GM10847 (cell line): ENCODE measurements around the gene MYO3B.

ENCODE experiments used
- POLR2A ChIP-seq: IDR thresholded peaks from 2 replicates; pipeline ENCODE4 v1.6.1; 2011; ENCODE audit not compliant: insufficient read length; ENCODE audit errors: extremely low read depth

Gene MYO3B

DNA sequence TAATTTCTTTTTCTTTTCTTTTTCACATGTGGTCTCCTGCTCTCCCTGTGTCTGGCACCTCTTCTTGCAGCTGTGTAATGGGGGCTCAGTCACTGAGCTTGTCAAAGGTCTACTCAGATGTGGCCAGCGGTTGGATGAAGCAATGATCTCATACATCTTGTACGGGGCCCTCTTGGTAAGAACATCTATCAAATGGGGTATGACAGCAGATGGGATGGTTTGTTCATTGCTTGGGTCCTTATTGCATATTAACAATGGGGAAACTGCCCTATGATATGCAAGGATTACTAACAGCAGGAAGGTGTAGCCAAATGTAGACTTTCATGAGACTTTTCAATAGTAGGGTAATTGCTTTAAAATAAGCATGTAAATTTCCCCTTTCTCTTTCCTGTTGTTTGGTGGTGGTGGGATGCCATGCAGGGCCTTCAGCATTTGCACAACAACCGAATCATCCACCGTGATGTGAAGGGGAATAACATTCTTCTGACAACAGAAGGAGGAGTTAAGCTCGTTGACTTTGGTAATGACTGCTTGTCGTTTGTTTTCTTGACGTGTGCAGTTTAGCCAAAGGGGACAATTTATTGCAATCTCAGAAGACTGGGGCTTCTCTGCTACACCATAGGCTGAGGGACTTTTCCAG lies 36.5 kb downstream of the MYO3B start:
- TF ChIP-seq POLR2A, result no peak

DNA sequence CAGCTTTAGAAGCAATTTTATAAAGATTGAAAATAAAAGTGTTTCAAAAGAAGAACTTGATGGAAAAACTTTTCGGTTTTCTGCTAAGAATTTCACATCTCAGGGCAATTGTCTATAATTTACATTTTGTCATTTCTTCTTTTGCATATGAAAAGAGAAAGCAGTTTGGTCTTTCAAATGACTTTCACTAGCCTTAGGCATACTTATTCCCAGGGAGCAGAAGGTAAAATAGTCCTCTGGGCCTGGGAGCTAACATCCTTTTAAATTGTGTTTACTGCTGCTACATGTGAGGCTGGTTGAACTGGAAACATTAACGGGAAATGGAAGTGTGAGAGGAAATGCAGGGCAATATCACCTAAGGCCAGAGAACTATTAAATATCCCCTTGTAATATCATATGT lies 37.1 kb downstream of the MYO3B start:
- TF ChIP-seq POLR2A, result no peak

DNA sequence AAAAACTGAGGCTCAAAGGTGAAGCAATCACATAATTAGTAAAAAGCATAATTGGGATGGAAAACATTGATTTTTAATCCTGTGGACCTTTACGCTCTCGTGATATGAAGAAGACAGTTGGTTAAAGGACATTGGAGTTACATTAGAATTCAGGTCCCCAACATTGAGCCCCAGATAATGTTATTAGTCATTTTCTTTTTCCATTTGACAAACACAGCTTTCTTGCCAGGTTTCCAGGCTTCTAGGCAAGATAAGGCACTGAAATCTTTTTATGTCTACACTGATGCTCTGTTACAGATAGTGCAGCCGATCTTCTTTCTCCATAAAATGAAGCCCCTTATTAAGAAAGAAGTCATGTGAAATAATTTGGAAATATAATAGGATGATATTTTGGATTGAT lies 38.5 kb downstream of the MYO3B start:
- no peak for TF ChIP-seq POLR2A

DNA sequence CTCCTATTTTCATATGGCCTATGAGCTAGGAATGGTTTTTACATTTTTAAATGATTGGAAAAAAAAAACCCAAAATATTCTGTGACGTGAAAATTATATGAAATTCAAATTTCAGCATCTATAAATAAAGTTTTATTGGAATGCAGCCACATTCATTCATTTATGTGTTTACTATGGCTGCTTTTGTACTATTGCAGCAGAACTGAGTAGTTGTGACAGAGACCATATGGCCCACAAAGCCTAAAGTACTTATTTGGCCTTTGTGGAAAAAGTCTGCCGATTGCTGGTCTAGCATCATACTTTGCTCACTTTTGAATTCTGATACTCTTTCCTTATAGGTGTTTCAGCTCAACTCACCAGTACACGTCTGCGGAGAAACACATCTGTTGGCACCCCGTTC lies 39.0 kb downstream of the MYO3B start:
- no peak for TF ChIP-seq POLR2A

DNA sequence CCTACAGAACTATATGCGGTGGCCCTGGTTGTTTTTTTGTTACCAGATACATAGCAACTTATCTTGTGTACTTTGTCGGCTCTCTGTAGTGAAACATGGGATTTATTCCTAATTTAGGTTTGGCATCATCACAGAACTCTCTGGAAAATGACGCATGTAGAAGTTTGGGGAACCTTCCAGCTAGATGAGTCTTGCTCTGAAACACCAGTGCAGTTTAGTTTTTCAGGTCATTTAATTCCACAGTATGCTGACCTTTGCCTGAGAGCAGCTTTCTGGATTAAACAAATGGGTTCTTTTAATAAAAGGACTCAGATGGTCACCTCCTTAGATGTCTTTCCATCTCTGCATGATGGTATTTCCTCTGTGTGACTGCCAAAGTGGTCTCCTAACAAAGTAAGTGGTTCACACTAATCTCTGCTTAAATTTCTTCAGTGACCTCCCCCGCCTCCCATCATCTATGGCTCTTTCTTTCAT lies 39.9 kb downstream of the MYO3B start:
- no peak for TF ChIP-seq POLR2A

DNA sequence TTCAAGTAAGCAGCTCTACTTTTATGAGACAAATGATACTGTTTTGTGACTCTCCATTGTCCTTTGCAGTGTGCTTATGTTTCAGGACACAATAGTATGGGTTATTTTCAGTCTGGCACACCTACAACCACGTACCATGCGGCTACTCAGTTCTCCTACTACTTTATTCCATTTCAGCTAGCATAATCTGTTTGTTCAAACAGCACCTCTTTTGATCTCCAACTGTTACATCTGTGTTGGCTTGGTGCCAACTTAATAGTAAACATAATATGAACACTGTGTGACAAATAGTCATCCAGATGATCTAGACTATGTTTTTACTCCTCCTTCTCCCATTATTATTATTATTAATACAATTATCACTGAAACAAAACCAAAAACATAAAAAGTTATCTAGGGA lies 40.5 kb downstream of the MYO3B start:
- no peak for TF ChIP-seq POLR2A

DNA sequence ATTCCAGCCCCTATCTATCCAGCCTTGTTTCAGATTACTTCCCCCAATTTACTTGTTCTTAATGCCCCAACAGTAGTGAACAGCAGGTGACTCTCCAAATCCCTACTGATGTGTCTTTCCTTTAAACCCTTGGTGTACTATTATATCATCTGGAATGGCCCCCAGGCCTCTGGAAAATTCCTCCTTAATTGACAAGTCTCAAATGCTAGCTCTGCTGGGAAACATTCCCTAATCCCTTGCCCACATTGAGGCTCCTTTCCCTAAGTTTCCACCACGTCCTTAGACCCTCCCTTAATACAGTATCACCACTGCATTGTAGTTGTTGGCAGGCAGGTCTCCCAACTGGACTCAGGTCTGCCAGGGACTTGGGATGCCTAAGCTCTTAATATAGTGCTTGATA lies 41.0 kb downstream of the MYO3B start:
- TF ChIP-seq POLR2A, result no peak

DNA sequence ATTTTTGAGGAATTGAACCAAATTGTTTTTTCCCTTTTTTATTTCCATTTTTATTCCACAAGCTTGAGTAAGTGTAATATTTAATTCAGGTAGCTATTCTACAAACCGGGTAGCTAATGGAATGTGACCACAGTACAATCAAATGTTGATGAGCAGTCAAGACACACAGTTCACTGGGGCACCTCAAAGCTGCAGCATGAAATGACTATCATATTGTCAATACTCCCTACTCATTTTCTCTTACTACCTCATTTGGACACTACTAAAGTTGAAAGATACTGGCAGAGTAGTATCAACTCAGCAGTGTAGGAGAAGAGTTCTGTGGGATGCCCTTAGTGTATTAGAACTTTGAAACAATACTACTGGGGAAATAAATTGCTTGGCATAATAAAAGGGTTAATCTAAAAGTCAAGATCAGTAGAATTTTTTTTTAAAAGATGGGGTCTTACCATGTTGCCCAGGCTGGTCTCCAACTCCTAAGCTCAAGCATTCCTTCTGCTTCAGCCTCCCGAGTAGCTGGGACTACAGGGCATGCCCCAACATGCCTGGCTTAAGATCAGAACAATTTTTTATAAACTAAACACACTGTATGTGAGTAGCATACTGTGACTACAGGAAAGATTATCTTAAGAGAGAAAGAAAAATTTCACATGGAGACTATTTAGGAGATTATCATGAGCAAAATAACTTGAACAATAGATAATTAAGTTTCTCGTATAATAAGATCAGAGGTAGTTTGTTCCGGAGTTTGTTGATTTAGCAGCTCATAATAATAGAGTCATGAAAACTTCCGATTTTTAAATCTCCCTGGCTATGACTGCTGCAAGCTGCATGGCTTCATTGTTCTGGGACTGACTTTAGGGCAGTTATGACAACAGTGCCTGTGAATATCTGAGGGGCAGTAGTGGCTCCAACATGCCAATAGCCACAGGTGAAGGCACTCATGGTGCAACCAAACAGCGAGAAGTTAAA lies 43.7 kb downstream of the MYO3B start:
- TF ChIP-seq POLR2A, result no peak

DNA sequence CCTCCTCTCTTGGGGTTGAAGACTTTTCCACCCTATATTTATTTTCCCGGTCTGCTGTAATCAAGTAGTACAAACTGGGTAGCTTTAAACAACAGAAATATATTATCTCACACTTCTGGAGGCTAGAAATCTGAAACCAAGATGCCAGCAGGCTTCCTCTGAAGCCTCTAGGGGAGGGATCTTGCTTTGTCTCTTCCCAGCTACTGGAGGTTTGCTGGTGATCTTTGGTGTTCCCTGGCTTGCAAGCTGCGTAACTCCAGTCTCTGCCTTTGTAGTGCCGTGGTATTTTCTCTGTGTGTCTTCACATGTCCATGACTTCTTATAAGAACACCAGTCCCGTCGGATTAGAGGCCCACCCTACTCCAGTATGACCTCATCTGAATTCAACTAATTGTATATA lies 44.4 kb downstream of the MYO3B start:
- TF ChIP-seq POLR2A, result no peak

DNA sequence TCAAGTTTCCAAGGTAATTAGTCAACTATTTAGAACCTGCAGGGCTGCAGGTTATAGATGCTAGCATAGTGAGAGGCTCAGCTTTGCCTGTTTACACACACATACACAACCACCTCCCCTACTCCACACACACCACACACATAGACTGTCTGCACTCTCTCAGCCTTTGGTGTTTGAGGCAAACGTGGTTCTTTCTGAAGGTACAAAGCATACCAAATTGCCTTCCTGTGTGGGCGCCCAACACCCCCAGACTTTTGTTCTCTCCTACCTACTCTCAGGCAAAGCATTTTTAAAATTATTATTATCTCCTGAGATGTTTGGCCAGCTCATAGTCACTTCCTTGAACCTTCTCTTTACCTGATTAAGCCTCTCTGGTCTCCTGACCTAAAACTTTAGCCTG lies 44.9 kb downstream of the MYO3B start:
- TF ChIP-seq POLR2A, result no peak

DNA sequence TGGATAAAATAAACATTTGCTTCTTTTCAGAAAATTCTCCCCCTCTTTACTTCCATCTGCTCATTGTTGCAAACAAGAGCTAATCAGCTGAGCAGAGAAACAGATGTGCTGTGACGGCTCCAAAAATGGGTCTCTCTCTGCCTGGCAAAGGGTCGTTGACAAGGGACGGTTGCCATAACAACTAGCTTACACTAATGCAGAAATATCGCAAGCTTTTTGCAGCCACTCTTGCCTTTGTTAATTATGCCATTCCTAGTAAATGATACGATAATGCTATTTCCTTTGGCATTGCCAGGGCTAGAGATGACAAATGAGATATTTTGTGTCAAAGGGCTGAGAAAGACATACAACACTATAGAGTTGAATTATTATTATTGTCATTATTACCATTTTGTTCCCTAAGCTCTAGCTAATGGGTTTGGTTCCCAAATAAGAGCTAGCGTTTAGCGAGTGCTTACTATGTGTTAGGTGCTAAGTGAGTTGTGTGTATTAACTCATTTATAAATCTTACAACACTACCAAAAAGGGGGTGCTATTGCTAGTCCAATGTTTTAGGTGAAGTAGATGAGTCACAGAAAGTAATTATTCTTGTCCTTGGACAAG lies 46.8 kb downstream of the MYO3B start:
- no peak for TF ChIP-seq POLR2A

DNA sequence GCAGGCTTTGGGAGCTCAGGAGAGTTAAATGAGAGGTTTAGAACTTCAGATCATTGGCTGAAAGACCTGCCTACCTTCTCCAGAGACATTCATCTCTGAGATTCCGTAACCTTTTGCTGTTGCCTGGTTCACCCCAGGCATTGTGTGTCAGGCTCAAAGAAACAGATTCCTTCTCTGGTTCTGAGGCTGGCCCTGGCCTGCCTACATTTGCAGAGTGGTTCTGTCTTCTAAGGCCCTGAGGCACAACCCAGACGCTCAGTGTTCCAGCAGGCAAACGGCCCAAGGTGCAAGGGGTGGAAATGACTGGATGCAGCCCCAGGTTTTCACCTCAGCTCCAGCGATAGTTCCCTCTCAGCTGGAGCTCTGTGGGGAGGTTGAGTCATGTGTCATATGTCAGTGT lies 48.3 kb downstream of the MYO3B start:
- no peak for TF ChIP-seq POLR2A

DNA sequence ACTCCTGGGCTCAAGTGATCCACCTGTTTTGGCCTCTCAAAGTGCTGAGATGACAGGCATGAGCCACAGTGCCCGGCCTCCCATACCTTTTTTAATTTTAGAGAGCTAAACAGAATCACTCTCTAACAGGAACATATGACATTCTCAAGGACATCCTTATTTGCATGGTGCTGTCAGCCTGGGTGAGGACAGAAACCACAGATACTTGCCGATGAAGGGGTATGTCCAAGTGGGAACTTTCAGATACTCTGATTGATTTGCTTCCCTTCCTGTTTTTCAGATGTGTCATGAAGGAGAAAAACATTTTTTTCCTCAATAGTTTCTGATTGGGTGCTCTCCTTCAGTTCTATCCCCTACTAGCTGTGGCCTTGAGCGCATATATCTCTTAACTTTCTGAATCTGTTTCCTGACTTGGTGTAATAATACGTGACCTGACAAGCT lies 49.6 kb downstream of the MYO3B start:
- TF ChIP-seq POLR2A, result no peak

DNA sequence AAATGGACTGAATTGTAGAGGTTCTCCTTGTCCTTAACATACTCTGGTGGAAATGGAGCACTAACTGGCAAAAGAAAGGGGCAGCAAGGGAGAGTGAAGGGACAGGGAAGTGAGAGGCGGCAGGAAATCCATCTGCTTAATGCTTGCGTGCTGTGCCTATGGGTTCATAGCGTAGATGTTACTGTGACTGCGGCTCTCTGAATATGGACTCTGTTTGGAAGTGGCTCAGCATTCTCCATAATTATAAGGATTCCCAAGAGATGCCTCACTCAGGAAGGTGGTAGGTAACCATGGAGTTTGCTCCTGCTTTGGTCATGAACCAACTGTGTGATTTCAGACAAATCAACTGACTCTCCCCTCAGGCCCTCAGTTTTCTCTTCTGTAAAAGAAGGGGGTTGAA lies 50.0 kb downstream of the MYO3B start:
- no peak for TF ChIP-seq POLR2A

DNA sequence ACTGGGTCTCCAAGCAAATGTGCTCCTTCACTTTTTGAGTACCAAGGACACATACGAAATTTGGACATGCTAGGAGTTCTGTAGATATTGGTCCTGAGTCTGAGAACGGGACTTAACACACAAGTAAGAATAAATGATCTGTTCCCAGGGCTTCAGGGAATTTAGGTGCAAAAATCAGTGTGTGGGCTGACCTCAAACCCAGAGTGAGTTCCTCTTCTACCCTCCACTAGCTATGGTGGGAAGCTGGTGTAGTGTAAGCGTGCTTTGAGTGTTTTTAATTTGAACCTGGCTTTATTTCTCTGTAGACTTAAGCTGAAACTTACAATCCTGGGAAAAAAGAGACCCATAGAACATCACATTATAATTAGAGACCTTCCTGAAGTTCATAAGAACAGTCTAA lies 50.5 kb downstream of the MYO3B start:
- no peak for TF ChIP-seq POLR2A

DNA sequence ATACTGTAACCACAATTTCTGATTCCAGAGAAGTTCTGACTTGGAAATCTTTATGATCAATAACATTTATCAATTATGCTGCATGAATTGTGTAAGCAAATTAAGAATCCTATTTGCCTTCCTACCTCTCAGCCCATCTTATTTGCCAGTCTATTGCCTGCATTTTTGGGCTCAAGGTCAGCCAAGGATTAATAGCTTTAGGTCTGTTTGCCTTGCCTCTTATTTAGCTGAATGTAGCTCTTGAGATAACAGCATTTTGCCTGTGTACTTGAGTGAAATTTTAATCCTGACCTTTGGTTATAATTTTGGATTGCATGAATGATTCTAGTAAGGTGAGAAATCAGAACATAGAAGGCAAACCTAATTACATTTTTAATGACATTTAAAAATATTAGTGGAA lies 51.2 kb downstream of the MYO3B start:
- TF ChIP-seq POLR2A, result no peak
